AG10803 (cell line): ENCODE data around the gene LAMC1.
A peak's percentile ranks its signal among the peaks of the same experiment; 100 is the strongest.

Source experiments
- DNase-seq: peaks from one replicate; pipeline ENCODE4 v3.0.0; 2010; ENCODE audit warnings: low read depth
- H3K4me3 ChIP-seq: 2 replicates; pipeline ENCODE4 v1.5.1; 2011; ENCODE audit warnings: mild to moderate bottlenecking, low read length, control low read depth
- CTCF ChIP-seq: conservative IDR thresholded peaks from 2 replicates; pipeline ENCODE4 v1.5.1; 2011; ENCODE audit warnings: mild to moderate bottlenecking, low read length, control low read depth, inconsistent platforms

Gene LAMC1

GRCh38 chr1:183126528-183126927, 103.3 kb downstream of the LAMC1 start:
- DNase-seq = peak; percentile 93
- H3K4me3 ChIP-seq = no peak overlapping the region
- no peak for TF ChIP-seq CTCF

- DNase-seq = peak; percentile 91
- no peak for TF ChIP-seq CTCF
- no peak overlapping the region for H3K4me3 ChIP-seq
These were observed 106.9 kb downstream of the LAMC1 start for GRCh38 chr1:183129921-183130690.

- DNase-seq = no peak
- H3K4me3 ChIP-seq = no peak overlapping the region
- no peak for TF ChIP-seq CTCF
These were observed 107.9 kb downstream of the LAMC1 start for GRCh38 chr1:183131166-183131565.

GRCh38 chr1:183135336-183135735, 112.1 kb downstream of the LAMC1 start:
- no peak overlapping the region for H3K4me3 ChIP-seq
- no peak for TF ChIP-seq CTCF
- DNase-seq = no peak

GRCh38 chr1:183137782-183138181, 114.6 kb downstream of the LAMC1 start:
- no peak overlapping the region for H3K4me3 ChIP-seq
- peak; percentile 93 for DNase-seq
- no peak for TF ChIP-seq CTCF

GRCh38 chr1:183138301-183138700, 115.1 kb downstream of the LAMC1 start:
- peak; percentile 69 for DNase-seq
- no peak overlapping the region for H3K4me3 ChIP-seq
- TF ChIP-seq CTCF = no peak

- DNase-seq = peak; percentile 73
- H3K4me3 ChIP-seq = no peak overlapping the region
- no peak for TF ChIP-seq CTCF
These were observed 116.2 kb downstream of the LAMC1 start for GRCh38 chr1:183139281-183139942.
